DMS79 treated with DMSO at 0.1 percent for 48 hours (cell line): Measurements from ENCODE around the gene NRIP2.
A peak's percentile ranks its signal among the peaks of the same experiment; 100 is the strongest.
"Not testable (repeated sequence)": the region's sequence is repeated elsewhere in the genome, so short reads cannot be mapped to it uniquely, and the experiment has no call there.

Experiments used
- DNase-seq: peaks from one replicate; lab custom pipeline; 2025; lab: John Stamatoyannopoulos, UW

Gene NRIP2, protein sequence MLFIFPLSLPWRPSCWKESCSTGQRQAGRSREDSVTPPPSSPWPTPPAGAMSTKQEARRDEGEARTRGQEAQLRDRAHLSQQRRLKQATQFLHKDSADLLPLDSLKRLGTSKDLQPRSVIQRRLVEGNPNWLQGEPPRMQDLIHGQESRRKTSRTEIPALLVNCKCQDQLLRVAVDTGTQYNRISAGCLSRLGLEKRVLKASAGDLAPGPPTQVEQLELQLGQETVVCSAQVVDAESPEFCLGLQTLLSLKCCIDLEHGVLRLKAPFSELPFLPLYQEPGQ

GRCh38 chr12:2834581-2835491 is at the start of gene NRIP2:
Gene NRIP2 (minus strand): TSS chr12:2835035. CDS start chr12:2834983, 52 bp downstream.
- peak; percentile 40 for DNase-seq

DNA sequence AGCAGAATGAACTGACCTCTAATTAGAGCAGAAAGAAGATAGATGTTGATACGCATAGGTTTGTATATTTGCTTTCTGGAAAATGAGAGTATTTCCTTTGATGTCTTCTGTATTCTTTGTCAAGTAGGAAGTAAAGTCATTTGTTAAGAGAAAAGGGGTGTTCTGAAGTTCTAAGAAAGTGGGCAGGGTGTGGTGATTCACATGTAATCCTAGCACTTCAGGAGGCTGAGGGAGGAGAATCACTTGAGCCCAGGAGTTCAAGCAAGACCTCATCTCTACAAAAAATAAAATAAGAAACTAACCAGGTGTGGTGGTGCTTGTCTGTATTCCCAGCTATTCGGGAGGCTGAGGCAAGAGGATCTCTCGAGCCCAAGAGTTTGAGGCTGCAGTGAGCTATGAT is 45.0 kb upstream of the NRIP2 start:
- DNase-seq, result no peak

GRCh38 chr12:2877953-2878732 is 43.3 kb upstream of the NRIP2 start:
- DNase-seq, result peak; percentile 61

GRCh38 chr12:2877047-2877952 is 42.5 kb upstream of the NRIP2 start, which contains the start of the genes FOXM1 and RHNO1:
Gene FOXM1 (minus strand): TSS chr12:2877174. CDS start chr12:2874478, 2,696 bp downstream.
Gene RHNO1 (plus strand): TSS chr12:2877223. CDS start chr12:2885367, 8,144 bp downstream.
- DNase-seq, result peak; percentile 80

DNA sequence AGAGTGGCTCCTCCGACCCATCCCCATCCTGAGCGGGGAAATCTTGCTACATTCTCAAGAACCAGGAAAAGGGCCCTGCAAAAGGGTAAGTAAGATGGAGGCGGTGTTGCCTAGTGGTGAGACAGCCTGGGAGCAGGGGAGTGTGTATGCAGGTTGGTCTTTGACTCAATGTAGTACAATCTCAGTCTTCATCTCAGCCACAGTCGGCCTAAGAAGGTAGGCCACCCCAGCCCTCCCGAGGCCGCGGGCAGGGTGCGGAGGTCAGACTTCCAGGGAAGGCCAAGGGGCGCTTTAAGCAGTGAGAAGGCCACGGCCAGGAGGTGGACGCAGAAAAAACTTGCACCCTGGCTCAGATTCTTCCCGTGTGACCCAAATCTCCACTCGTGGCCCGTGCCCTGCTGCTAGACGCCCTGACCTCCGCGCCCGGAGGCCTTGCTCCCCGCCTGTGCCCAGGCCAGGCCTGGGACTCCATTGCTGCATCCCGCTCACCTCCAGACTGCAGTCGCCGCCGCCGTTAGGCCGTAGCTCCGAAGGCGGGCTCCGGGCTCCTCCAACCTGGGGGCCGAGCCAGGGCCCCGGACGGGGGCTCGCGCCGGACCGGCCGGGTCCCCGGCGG is 41.7 kb upstream of the NRIP2 start:
- peak; percentile 38 for DNase-seq

- DNase-seq, result not testable (repeated sequence)
Measured at GRCh38 chr12:2868986-2869632, 34.3 kb upstream of the NRIP2 start.

- DNase-seq, result no peak
Measured at GRCh38 chr12:2864198-2864597, 29.4 kb upstream of the NRIP2 start.

DNA sequence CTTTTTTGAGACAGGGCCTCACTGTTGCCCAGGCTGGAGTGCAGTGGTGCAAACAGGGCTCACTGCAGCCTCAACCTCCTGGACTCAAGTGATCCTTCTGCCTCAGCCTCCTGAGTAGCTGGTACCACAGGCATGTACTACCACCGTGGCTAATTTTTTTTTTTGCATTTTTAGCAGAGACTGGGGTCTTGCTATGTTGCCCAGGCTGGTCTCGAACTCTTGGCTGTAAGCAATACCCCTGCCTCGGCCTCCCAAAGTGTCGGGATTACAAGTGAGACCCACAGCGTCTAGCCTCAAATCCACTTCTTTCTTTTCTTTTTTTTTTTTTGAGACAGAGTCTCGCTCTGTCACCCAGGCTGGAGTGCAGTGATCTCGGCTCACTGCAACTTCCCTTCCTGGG is 28.6 kb upstream of the NRIP2 start:
- not testable (repeated sequence) for DNase-seq

- no peak for DNase-seq
Measured at GRCh38 chr12:2862876-2863275, 28.0 kb upstream of the NRIP2 start.

DNA sequence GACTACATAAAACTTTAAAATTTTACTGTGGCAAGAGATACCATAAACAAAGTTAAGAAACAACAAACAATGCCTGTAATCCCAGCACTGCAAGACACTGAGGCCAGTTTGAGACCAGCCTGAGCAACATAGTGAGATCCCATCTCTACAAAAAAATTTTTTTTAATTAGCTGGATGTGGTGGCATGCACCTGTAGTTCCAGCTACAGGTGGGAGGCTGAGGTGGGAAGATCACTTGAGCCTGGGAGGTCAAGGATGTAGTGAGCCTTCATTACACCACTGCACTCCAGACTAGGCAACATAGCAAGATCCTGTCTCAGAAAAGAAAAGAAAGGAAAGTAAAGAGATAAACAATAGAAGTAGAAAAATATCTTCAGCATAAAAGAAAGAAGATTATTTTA is 25.3 kb upstream of the NRIP2 start:
- DNase-seq, result no peak

GRCh38 chr12:2858944-2859421 is 24.1 kb upstream of the NRIP2 start:
- DNase-seq, result no peak

GRCh38 chr12:2858334-2858733 is 23.5 kb upstream of the NRIP2 start:
- no peak for DNase-seq

- DNase-seq, result no peak
Measured at GRCh38 chr12:2857576-2857975, 22.7 kb upstream of the NRIP2 start.

- peak; percentile 71 for DNase-seq
Measured at GRCh38 chr12:2857021-2857431, 22.2 kb upstream of the NRIP2 start, which contains the start of gene TEX52. Gene TEX52 (minus strand): TSS chr12:2857039. CDS start chr12:2857026, 13 bp downstream.

DNA sequence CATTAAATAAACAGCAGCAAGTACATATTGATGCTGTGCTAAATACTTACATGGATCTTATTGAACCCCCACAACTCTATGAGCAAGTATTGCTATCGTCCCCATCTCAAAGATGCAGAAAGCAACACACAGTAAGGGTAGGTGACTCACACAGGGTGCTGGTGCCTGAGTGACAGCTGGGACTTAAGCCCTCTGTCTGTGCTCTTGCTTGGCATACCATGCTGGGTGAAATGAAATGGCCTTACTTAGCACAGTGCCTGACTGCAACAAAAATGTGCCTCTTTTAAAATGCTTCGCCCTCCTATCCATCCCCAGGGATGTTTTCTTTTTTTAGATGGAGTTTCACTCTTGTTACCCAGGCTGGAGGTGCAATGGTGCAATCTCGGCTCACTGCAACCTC is 21.2 kb upstream of the NRIP2 start:
- DNase-seq, result no peak

GRCh38 chr12:2855546-2855945 is 20.7 kb upstream of the NRIP2 start:
- no peak for DNase-seq

GRCh38 chr12:2854669-2855453 is 20.0 kb upstream of the NRIP2 start:
- DNase-seq, result no peak

GRCh38 chr12:2853626-2854025 is 18.8 kb upstream of the NRIP2 start:
- peak; percentile 18 for DNase-seq

GRCh38 chr12:2851931-2852330 is 17.1 kb upstream of the NRIP2 start:
- no peak for DNase-seq
